Measurements from ENCODE around the gene SPDEF.

DNA sequence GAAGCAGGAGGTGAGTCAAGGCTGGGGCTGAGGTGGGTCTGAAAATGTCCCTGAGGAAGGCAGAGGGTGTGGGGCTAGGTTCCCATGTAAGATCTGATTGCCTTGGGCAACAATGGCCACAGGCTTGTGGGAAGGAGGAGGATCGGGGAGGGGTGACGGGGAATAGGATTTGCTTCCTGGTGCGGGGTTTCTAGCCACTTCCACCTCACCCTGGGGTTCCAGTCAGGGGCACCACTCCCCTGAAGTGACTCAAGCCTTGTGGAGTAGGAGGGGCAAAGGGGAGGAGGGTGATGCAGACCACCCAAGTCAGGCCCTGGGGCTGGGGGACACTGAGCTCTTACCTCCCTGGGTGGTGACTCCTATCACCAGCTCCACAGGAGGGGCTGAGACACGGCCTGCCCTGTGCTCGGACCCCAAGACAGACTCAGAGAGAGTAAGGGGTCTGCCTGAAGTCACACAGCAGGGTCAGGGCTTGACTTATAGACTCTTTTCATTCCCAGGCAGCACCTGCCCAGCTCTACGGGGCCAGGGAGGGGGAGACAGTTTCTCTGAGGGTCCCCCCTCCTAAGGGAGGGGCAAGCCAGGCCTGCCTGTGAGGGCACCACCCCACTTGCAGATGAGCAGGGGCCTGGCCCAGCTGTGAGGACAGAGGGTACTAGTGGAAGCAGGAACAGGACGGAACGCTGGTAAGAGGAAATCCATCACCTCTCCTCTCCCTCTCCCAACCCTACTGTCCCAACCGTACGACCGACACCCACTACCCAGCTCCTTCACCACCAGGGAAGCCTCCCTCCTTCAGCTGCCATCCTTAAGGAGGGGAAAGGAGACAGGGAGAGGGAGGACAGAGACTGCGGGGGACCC, 12.4 kb upstream of the SPDEF start:
- TF ChIP-seq EZH2 (IDR thresholded peaks at IDR 0.05) (no peak), EZH2phosphoT487 (IDR thresholded peaks at IDR 0.05) (no peak)
- TF ChIP-seq, protein P1, sequence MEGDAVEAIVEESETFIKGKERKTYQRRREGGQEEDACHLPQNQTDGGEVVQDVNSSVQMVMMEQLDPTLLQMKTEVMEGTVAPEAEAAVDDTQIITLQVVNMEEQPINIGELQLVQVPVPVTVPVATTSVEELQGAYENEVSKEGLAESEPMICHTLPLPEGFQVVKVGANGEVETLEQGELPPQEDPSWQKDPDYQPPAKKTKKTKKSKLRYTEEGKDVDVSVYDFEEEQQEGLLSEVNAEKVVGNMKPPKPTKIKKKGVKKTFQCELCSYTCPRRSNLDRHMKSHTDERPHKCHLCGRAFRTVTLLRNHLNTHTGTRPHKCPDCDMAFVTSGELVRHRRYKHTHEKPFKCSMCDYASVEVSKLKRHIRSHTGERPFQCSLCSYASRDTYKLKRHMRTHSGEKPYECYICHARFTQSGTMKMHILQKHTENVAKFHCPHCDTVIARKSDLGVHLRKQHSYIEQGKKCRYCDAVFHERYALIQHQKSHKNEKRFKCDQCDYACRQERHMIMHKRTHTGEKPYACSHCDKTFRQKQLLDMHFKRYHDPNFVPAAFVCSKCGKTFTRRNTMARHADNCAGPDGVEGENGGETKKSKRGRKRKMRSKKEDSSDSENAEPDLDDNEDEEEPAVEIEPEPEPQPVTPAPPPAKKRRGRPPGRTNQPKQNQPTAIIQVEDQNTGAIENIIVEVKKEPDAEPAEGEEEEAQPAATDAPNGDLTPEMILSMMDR (IDR thresholded peaks at IDR 0.05) = no peak
